Ovary (tissue), 3 donors: ENCODE measurements around the gene TANC1.
A peak's percentile ranks its signal among the peaks of the same experiment; 100 is the strongest.

Experiments used
- EP300 ChIP-seq: sonication (generic); formaldehyde crosslinking; IDR thresholded peaks from one replicate; pipeline ENCODE4 v1.6.1; 2017; ENCODE audit warnings: antibody characterized with exemption
- POLR2A ChIP-seq: fragments of 450-650 bp; IDR thresholded peaks from one replicate; pipeline ENCODE4 v1.6.1; 2017; ENCODE audit warnings: antibody characterized with exemption, mild to moderate bottlenecking, moderate library complexity
- TF ChIP-seq, protein P1 (sequence below), 3 donors: fragments of 450-650 bp in 2 of 3; fragments of 200-600 bp in 1 of 3; IDR thresholded peaks; one replicate each; pipeline versions ENCODE4 v1.5.1 to v1.8.0; 2016 to 2022; ENCODE audit warnings: antibody characterized with exemption in 3 of 3, mild to moderate bottlenecking in 1 of 3
- donor health status: DM: no; HTN: no; CAD: no.

DNA sequence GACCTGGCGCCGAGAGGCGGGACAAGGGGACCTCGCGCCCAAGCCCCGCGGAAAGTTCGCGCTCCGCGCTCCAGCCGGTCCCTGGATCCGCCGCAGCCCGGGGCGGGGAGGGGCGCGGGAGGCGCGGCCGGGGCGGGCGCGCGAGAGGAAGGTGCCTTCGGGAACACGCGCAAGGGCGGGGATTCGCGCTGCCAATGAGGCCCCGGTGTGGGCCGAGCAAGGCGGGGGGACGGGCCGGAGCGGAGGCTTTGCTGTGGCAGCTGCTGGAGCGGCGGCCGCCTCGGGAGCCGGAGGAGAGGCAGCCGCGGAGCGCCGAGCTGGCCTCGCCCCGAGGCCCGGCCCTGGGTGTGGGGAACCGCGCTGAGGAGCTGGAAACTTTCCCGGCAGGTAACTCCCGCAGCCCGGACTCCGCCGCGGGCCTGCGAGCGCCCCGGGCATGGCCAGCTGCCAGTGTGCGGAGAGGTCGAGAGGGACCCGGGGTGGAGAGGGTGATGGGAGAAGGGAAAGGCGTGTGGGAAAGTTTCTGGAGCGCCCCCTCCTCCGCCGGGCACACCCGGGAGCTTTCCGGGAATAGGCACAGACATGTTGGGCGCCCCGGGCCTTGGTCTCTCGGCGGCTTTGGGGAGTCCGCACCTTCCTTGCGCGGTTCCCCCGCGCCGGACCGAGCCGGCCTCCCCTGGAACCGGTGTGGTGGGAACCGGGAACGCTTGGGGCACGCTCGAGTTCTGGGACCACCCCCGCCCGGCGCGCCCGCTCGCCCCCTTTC, at the start of gene TANC1:
- TF ChIP-seq, protein P1, sequence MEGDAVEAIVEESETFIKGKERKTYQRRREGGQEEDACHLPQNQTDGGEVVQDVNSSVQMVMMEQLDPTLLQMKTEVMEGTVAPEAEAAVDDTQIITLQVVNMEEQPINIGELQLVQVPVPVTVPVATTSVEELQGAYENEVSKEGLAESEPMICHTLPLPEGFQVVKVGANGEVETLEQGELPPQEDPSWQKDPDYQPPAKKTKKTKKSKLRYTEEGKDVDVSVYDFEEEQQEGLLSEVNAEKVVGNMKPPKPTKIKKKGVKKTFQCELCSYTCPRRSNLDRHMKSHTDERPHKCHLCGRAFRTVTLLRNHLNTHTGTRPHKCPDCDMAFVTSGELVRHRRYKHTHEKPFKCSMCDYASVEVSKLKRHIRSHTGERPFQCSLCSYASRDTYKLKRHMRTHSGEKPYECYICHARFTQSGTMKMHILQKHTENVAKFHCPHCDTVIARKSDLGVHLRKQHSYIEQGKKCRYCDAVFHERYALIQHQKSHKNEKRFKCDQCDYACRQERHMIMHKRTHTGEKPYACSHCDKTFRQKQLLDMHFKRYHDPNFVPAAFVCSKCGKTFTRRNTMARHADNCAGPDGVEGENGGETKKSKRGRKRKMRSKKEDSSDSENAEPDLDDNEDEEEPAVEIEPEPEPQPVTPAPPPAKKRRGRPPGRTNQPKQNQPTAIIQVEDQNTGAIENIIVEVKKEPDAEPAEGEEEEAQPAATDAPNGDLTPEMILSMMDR (IDR thresholded peaks at IDR 0.05) = peak in 1 of 3 donors; percentile 5
- TF ChIP-seq POLR2A = peak; percentile 89
- TF ChIP-seq EP300 = no peak
